GM21528 (cell line): ENCODE results near the gene LDLRAD3.

Experiments used
- ATAC-seq: cut with Tn5 transposase; IDR thresholded peaks from one replicate; pipeline ENCODE4 v1.9.1; 2021; ENCODE audit warnings: mild to moderate bottlenecking, moderate library complexity; ENCODE audit not compliant: unreplicated experiment, low FRiP score

LDLRAD3 gene

DNA sequence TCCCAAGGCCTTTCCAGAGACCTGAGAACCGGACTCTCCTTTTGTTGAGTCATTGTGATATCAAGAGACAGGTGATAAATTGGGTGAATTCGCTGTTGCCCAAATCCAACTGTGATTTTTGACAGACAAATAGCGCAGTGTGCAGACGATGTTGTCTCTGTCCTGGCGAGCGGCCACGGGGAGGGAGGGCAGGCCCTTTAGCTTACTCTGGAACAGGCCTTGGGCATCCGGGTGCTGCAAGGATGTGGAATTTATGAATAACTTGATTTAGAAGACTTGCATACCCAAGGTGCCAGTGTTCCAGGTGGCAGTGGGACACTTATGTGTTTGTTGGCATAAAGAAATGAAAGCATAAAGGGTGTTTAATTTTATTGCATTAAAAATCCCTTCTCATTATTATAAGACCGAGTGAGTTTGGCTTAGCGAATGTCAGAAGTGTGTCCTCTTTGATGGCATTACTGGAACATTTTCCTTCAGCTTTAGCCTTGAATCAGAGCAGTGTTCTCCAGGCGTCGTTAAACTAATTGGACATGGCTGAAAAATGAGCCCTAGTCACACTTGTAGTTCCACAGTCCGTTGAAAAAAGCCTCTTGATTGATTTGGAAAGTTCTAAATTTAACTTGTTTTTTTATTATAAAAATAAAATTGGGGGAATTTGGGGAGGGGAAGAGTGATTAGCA, 9.4 kb downstream of the LDLRAD3 start:
- ATAC-seq = no peak

DNA sequence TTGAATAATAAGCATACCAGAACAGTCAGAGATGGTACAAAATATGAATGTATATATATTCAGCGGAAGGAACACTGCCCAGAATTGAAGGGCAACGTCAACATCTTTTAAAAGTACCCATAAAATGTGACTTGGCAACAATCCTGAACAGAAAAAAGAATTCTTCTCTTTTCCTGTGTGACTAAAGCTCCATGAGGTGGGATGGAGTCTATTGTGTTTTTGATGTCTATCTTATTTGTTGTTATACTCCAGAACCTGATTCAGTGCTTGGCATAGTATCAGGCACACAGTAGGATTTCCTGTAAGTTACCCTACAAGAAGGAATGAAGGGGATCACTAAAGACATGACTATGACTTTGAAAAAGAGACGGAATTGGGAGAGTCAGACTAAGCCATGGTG, 10.3 kb downstream of the LDLRAD3 start:
- no peak for ATAC-seq

DNA sequence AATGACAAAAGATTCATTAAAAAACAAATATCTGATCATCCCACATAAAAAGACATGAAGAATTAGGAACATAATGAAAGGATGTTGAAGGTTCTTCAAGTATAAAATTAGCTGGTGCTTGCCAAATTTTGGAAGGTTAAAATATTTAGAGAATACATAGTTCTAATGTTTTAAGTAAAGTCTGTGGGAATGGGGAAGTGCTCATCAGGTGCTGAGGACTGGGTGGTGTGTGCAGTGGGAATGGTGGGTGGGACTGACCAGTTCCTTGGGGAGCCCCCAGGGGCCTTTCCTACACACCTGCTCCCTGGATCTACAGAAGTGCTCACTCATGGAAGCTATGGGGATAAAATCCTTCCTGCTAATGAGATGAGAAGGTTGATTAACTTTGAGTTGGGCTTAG, 11.8 kb downstream of the LDLRAD3 start:
- ATAC-seq = no peak

DNA sequence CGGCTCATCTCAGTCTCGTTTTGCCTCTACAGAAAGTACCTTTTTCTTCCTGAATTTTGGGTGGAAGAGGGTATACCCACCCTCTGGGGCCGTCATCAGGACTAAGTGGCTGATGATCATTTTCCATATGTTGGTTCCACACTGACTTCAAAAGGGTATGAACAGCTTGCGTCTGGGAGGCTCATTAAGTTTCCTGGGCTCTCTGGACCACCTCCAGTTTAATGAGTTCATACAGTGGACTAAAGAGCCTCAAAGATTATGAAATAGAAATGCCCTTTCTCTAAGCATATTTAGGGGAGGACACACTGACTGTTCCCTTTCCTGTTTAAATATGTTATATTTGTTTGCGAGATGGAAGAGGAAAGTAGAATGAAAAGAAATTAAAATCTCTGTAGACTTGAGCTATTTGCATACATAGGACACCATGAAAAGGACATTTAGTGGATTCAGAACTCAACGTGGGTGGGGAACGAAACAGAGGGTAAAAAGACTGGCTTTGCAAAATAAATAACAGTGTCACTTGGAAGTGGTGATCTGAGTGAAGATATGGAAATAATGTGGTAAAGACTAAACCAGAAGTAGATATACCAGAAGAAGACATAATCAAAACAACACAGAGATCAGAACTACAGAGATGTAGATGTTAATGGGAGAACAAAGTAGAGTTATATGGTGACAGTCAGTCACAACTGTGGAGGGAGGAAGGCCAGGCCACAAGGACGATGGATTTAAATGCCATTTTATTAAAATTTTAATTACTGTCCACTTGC, 18.7 kb downstream of the LDLRAD3 start:
- ATAC-seq = no peak

DNA sequence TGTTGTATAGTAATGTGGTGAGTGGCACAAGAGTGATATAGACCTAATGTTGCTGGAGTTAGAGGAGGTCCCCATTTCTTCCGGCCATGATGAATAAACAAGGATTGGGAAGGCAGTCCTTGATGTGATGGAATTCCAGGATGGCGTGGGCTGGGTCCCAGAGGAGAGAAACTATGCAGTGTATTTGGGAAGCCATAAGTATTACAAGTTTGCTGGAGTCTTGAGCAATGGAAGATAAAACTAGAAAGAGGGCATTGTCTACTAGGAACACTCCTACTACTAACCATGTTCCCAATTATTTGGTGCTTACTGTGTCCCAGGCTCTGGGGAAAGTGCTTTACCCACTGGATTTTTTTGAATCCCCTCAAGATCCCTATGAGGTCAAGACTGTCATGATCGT, 20.0 kb downstream of the LDLRAD3 start:
- no peak for ATAC-seq

DNA sequence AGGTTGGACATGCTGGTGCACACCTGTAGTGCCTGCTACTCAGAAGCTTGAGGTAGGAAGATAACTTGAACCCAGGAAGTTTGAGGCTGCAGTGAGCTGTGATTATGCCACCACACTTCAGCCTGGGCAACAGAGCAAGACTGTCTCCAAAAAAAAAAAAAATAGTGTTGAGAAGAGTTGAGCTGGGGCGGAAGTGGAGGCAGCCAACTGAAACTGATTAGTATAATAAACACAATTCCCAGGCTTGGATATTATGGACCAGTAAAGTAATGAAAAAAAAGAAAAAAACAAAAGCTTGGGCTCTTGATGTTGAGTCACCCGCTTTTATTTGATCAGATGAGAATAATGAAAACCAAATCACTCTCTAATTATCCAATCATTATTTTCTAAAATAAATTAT, 21.0 kb downstream of the LDLRAD3 start:
- no peak for ATAC-seq

DNA sequence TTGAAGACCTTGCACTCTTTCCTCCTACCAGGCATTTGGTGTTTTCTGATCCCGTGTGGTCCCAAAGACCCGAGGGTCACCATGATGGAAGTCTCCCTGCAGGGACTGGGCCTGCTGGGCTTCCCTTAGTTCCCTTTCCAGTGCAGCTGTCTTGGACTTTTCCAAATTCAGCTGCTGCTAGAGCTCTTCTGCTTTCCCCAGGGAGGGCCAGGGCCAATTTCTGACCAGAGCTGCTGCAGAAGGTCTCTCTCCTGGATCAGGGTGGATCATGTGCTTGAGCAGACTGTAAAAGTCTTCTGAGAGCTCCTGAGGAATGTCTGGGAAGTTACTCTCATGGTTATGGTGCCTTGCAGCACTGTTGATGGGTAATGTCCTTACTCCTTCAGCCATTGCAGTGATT, 23.2 kb downstream of the LDLRAD3 start:
- no peak for ATAC-seq

DNA sequence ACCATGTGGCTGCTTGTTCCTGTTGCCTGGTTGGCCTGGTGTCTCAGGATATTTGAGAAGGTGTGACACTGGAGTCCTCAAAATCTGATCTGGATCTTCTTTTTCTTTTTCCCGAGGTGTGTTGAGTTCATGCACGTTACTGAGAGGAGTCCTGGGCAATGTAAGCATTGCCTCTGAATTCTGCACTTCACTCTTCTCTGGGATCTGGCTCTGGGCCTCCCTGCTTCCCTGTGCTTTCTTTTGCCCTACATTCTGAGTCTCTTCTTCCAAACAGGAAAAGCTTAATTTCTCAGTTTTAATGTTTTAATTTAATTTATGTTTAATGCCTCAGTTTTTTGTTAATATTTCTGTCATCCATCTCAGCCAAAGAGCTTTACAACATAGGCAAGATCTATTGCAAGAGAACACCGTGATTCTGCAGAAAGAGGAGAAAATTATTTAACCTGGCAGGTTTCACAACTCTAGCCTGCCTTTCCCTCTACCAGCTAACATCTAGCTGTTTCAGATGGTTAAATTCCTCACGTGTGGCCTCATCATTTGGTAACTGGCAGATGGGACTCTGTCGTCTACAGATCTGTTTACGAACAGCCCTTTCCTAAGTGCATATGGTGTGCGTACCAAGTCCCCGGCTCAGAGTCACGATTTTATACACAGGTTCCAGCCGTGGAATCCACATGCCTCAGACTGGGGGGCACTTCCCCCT, 24.7 kb downstream of the LDLRAD3 start:
- no peak for ATAC-seq

DNA sequence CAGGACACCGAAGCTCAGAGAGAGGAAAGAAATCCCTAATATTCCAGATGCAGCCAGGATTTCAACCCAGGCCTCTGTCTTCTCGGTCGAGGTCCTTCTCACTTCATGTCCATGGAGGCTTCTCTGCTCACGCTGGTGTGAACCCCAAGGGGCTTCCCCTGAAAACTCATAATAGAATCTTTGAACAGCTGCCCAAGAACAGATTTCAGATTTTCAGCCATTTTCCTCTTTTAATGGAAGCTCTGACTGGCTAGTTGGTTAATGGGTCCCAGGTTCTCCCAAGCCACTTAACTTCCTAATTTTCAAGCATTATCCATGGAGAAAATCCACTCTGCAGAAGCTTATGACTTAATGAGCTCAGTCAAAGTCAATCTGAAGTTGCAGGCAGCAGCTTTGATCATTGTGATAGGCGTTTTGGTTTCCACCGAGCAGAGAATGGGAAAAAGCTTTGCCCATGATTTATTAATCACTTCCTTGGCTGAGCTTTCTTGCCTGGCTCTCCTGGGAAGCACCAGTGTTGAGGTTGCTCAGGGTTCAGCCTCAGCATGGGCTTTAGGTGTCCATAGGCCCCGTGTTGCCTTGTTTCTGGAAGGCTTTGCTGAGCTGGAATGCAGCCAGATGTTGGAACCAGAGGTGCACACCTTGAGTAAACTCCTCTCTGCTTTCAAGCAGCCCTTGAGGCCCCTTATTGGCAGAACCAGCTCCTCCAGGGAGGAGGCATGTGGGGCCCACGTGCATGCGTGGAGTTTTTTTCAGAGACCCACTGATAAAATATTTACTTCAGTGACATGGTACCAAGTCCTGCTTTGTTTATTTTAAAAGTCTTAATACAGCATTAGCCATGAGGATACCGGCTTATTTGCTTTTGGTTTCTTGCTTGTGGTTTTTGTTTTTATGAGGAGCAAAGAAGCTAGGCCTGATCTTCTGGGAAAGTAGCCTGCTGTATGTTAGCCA, 25.5 kb downstream of the LDLRAD3 start:
- no peak for ATAC-seq

DNA sequence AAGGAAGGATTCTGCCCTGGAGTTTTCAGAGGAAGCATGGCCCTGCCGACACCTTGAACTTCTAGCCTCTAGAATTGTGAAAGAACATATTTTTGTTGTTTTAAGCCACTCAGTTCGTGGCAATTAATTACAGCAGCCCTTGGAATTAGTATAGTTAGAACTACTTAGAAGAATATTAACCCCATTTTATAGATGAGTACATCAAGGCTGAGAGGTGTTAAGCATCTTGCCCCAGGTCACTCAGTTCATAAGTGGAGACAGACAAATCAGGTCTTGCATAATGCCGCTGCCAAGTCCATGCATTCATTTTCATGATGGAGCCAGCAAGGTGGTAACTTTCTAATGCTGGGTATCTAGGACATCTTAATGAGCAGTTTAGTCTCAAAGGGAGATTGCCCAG, 26.6 kb downstream of the LDLRAD3 start:
- ATAC-seq = no peak

DNA sequence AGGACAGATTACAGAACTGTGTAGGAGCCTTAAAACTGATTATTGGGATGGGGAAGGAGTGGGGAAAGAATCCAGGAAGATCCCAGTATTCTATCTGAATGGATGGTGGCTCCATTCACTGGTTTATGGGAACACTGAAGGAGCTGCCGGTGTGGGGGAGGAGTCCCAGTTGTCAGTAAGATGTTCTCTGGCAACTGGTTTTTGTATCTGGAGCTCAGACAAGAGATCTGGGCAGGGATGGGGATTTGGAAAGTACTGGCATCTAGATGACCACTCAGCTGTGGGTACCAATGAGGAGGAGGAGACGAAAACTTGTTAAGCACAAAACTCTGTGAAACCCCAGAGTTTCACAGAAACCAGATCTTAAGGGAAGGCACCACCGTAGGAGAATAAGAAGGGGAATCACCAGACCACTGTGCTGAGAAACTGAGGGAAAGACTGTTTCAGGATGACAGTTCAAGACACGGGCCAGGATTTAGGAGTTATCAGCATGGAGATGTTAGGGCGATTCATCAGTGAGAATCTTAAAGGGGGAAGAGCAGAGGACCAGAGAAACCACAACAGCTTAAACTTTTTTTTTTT, 28.1 kb downstream of the LDLRAD3 start:
- no peak for ATAC-seq

DNA sequence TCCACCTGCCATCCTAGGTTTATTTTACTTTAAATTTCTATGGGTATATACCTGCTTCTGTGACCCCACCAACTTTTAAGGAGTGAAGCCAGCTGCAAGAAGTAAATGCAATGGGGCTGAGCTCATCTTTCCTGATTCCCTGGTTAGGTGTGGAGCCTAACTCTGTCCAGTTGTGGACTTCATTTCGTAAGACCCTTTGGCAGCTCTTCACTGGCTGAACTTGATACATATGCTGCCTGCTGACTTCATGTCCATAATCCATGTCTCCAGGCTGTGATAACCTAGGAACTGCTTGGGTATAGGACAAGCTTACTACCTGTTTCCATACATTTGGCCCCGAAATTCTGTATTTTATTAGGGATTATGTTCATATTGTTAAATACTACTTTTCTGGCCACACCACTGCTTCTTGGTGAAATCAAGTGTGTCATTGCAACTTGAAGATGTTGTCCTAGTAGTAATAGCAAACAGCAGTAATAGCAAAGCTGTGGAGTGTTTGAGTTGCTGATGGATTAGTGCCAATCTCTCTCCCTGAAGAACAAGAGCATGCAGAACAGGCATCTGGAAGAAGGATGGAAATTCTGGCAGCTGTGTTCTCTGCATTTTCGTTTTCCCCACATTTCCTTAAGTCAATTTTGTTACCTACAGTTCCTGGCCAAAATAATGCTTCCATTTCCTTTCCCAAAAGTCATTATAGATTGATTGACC, 31.2 kb downstream of the LDLRAD3 start:
- ATAC-seq = no peak

DNA sequence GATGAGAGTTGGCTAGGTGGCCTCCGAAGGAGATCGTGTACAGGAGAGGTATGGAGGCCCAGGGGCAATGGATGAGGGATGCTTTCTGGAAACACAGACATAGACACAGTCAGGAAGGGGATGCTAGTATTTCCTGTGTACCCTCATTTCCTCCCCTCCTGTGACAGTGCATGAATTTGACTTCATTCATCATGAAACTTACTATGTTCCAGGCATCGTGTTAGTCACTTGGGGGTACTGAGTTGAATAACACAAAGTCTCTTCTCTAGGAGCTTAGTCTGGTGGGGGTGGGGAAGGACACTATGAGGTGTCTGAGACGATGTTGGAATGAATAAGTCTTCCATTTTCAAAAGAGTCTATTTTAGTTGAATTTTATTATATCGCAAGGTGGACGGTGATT, 32.6 kb downstream of the LDLRAD3 start:
- no peak for ATAC-seq

DNA sequence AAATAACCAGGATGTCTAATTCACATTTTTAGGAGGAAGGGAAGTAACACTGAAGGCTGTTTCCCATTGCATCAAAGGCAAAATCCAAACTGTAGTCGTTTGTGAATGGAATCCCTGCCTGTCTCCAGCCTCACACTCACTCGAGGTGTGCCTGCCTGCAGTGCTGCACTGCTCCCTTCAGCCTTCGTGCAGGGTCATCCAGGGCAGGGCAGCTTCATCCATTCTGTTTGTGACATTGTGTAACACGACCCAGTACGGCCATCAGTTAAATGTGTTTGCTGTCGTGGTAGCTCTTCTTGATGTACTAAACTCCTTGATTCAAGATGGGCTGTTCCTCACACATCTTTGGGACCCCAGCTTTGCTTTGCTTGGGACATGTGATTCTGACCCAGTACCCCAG, 34.3 kb downstream of the LDLRAD3 start:
- ATAC-seq = no peak

DNA sequence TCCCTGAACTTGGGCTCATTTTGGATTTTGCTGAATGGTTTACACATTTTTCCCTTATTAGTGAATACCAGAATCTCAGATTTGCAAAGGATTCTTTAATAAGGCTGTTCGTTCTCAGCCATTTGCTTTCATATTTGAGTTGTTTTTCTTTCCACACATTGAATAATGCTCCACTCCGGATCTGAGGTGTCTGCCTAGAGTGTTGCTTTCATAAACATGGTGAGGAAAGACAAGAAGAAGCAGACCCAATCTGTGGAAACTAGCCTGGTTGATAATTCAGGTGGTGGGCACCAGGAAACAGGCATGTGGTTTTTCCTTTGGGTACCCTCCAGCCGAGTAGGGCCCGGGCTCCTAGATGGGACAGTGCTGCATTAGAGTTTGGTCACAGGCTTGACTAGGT, 35.0 kb downstream of the LDLRAD3 start:
- ATAC-seq = no peak

DNA sequence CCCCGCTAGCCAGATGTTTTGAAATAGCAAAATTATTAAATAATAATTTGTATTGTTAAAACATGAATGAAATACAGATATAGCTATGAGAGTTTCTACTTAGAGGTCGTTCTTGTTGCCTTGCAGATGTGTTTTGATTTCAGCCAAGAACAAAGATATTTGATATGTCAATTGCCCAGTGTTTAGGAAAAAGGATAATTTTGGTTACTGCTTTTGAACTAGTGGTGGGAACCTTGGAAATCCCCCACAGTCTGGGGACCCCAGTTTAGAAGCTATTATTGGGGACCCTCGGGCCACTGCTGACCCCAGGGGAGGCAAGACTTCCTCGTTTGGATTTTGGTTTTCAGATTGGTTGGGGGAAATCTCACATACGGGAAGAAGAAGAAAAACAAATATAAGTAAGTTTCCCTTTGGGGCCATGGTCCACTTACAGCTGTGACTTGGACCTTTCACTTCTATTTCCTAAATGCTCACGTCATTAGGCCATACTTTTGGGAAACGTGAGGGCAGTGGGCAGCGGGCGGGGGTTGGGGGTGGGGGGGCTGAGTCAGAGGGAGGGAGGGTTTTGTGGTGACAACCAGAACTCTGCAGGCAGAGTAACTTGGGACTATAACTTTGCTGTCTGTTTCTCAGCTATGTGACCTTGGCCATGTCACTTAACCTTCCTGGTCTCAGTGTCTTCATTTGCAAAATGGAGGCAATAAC, 37.0 kb downstream of the LDLRAD3 start:
- ATAC-seq = no peak

DNA sequence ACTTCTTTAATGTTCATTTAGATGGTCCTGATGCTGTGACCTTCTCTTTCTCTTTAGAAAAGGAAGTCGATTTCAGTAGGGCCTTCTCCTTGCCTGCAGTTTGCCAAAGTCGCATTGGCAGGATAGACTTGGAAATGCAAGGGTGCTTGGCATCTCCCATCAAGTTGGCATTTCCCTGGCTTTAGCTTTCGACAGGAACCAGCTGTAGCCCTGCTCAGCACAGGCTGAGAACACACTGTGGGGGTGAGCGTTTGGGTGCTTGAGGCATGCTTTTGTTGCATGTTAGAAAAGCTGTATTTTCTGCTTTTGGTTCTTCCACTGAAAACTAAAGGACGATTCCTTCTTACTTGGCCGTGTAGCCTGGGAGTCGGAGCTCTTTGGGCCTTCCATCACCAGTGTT, 37.7 kb downstream of the LDLRAD3 start:
- ATAC-seq = no peak

DNA sequence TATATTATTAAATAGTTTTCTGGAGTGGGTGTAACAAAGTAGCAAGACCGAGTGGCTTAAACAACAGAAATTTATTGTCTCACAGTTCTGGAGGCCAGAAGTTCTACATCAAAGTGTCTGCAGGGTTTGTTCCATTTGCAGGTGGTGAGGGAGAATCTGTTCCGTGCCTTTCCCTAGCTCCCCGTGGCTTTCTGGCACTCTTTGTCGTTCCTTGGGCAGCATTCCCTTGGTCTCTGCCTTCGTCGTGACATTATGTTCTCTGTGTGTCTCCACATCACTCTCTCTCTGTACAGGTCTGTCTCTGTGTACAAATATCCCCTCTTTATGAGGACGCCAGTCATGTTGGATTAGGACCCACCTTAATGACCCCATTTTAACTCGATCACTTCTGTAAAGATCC, 38.2 kb downstream of the LDLRAD3 start:
- ATAC-seq = no peak

DNA sequence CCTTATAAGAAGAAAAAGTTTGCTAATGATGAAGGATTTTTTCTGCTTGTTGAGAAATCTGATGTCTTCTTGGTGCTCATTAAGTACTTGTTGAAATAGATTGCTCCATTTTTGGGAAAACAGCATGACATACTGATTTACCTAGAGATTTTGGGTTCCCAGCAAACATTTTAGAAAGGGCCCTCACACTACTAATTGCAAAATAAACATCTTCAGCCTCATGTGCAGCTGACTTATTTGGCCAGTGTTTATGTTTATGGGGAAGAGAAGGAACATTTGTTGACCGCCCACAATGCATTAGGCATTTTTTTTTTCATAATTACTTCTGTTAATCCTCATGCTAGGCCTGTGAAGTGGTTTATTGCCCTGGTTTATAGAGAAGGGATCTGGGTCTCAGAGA, 40.1 kb downstream of the LDLRAD3 start:
- ATAC-seq = no peak
